ENCODE measurements around the gene KRT82. TPM values are rescaled to one million over a fixed set of nuclear protein-coding genes. Genes with fewer than 3 reads are reported as not detected.

The KRT82 gene
- total RNA-seq, 1 donor from 2014 or later: not detected

- Histone ChIP-seq H3K36me3 (no peaks in the 10 kb centered on the region), H3K4me1 (no peaks in the 10 kb centered on the region), H3K27me3 (no peaks in the 10 kb centered on the region), H3K9me3 (no peaks in the 10 kb centered on the region), H3K27ac (no peak overlapping the region), H3K4me3 (no peak overlapping the region)
- no peak for TF ChIP-seq POLR2AphosphoS5 (IDR thresholded peaks at IDR 0.05; ENCODE audit: insufficient read depth in 1 of 2, low read depth in 1 of 2)
- no peak for TF ChIP-seq POLR2A (IDR thresholded peaks at IDR 0.05)
- TF ChIP-seq, protein P1, sequence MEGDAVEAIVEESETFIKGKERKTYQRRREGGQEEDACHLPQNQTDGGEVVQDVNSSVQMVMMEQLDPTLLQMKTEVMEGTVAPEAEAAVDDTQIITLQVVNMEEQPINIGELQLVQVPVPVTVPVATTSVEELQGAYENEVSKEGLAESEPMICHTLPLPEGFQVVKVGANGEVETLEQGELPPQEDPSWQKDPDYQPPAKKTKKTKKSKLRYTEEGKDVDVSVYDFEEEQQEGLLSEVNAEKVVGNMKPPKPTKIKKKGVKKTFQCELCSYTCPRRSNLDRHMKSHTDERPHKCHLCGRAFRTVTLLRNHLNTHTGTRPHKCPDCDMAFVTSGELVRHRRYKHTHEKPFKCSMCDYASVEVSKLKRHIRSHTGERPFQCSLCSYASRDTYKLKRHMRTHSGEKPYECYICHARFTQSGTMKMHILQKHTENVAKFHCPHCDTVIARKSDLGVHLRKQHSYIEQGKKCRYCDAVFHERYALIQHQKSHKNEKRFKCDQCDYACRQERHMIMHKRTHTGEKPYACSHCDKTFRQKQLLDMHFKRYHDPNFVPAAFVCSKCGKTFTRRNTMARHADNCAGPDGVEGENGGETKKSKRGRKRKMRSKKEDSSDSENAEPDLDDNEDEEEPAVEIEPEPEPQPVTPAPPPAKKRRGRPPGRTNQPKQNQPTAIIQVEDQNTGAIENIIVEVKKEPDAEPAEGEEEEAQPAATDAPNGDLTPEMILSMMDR (IDR thresholded peaks at IDR 0.05): no peak
- no peak for DNase-seq (ENCODE audit: extremely low spot score in 2 of 2)
- intact Hi-C loops (cut with DNase I): loop anchor here (5.0 kb wide), 1 partner anchor 670 kb away; no protein-coding TSS in a partner anchor
Measured at GRCh38 chr12:52401926-52402325, 4.2 kb downstream of the KRT82 start.

GRCh38 chr12:52401526-52401925, 4.6 kb downstream of the KRT82 start:
- no peak for DNase-seq (ENCODE audit: extremely low spot score in 2 of 2)
- Histone ChIP-seq H3K36me3 (no peaks in the 10 kb centered on the region), H3K4me1 (peaks cover 1% of the 10 kb centered on the region), H3K4me3 (no peak overlapping the region), H3K27me3 (no peaks in the 10 kb centered on the region), H3K9me3 (no peaks in the 10 kb centered on the region), H3K27ac (no peak overlapping the region)
- TF ChIP-seq, protein P1 (IDR thresholded peaks at IDR 0.05): no peak
- TF ChIP-seq POLR2A (IDR thresholded peaks at IDR 0.05) (no peak), POLR2AphosphoS5 (IDR thresholded peaks at IDR 0.05; ENCODE audit: insufficient read depth in 1 of 2, low read depth in 1 of 2) (no peak)
- intact Hi-C loops (cut with DNase I): loop anchor here (5.0 kb wide), 1 partner anchor 671 kb away; no protein-coding TSS in a partner anchor

GRCh38 chr12:52400906-52401305, 5.2 kb downstream of the KRT82 start:
- DNase-seq (ENCODE audit: extremely low spot score in 2 of 2): no peak
- Histone ChIP-seq H3K27ac (no peak overlapping the region), H3K36me3 (no peaks in the 10 kb centered on the region), H3K9me3 (no peaks in the 10 kb centered on the region), H3K4me1 (peaks cover 8% of the 10 kb centered on the region), H3K27me3 (no peaks in the 10 kb centered on the region), H3K4me3 (no peak overlapping the region)
- intact Hi-C loops (cut with DNase I): loop anchor here (5.0 kb wide), 1 partner anchor 671 kb away; no protein-coding TSS in a partner anchor
- TF ChIP-seq POLR2AphosphoS5 (IDR thresholded peaks at IDR 0.05; ENCODE audit: insufficient read depth in 1 of 2, low read depth in 1 of 2) (no peak), POLR2A (IDR thresholded peaks at IDR 0.05) (no peak)
- TF ChIP-seq, protein P1 (IDR thresholded peaks at IDR 0.05): no peak

DNA sequence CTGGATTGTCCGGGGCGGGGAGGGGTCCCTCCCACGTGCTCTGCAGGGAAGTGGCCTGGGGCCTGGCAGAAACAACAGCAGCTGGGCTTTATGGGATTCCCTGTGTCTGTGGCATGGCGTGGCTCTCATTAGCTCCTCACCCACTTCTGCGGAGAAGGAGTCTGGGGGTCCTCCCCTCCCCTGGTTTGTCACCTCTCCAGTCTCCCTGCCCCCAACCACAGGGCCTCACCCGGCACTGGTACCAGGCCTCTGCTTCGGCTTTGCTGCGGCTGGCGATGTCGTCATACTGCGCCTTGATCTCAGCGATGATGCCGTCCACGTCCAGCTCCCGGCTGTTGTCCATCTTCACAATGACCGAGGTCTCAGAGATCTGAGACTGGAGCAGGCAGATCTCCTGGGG, 6.4 kb downstream of the KRT82 start:
- Histone ChIP-seq H3K27ac (no peak overlapping the region), H3K27me3 (no peaks in the 10 kb centered on the region), H3K36me3 (no peaks in the 10 kb centered on the region), H3K4me3 (no peak overlapping the region), H3K4me1 (peaks cover 11% of the 10 kb centered on the region), H3K9me3 (no peaks in the 10 kb centered on the region)
- no peak for DNase-seq (ENCODE audit: extremely low spot score in 2 of 2)
- TF ChIP-seq POLR2AphosphoS5 (IDR thresholded peaks at IDR 0.05; ENCODE audit: insufficient read depth in 1 of 2, low read depth in 1 of 2) (no peak), POLR2A (IDR thresholded peaks at IDR 0.05) (no peak)
- TF ChIP-seq, protein P1 (IDR thresholded peaks at IDR 0.05): no peak
- intact Hi-C loops (cut with DNase I): loop anchor here (5.0 kb wide), 1 partner anchor 673 kb away; no protein-coding TSS in a partner anchor

GRCh38 chr12:52398176-52398575, 8.0 kb downstream of the KRT82 start:
- Histone ChIP-seq H3K27ac (no peak overlapping the region), H3K27me3 (no peaks in the 10 kb centered on the region), H3K36me3 (no peaks in the 10 kb centered on the region), H3K4me1 (peaks cover 11% of the 10 kb centered on the region), H3K9me3 (no peaks in the 10 kb centered on the region), H3K4me3 (no peak overlapping the region)
- no peak for DNase-seq (ENCODE audit: extremely low spot score in 2 of 2)
- intact Hi-C loops (cut with DNase I): no loop called here
- no peak for TF ChIP-seq POLR2AphosphoS5 (IDR thresholded peaks at IDR 0.05; ENCODE audit: insufficient read depth in 1 of 2, low read depth in 1 of 2)
- TF ChIP-seq POLR2A (IDR thresholded peaks at IDR 0.05): no peak
- TF ChIP-seq, protein P1 (IDR thresholded peaks at IDR 0.05): no peak

Data from vagina (tissue), 2 donors.